PFSK-1 (cell line): ENCODE results near the gene RSPH1.

Source experiments
- FOXP2 ChIP-seq: optimal IDR thresholded peaks from 2 replicates; pipeline ENCODE3; 2011; ENCODE audit warnings: borderline replicate concordance, control low read depth, inconsistent platforms; ENCODE audit not compliant: insufficient read depth; ENCODE audit errors: extremely low read length, extremely low read depth
- POLR2AphosphoS5 ChIP-seq: IDR thresholded peaks from 2 replicates; pipeline ENCODE4 v1.6.1; 2012; ENCODE audit warnings: low read depth, mild to moderate bottlenecking, control low read depth, low read length, moderate library complexity
- REST ChIP-seq, 2 experiments: IDR thresholded peaks; 2 replicates each; pipeline versions ENCODE4 v1.6.1 to v1.8.0; 2011 to 2012; ENCODE audit warnings: low read depth in 2 of 2, low read length in 2 of 2, control low read depth in 1 of 2, inconsistent platforms in 1 of 2, mild to moderate bottlenecking in 1 of 2, moderate library complexity in 1 of 2; ENCODE audit not compliant: insufficient read depth in 1 of 2
- SIN3A ChIP-seq: IDR thresholded peaks from 2 replicates; pipeline ENCODE4 v1.6.1; 2012; ENCODE audit warnings: mild to moderate bottlenecking, low read length, moderate library complexity, borderline replicate concordance; ENCODE audit not compliant: insufficient read depth
- TAF1 ChIP-seq: IDR thresholded peaks from 2 replicates; pipeline ENCODE4 v1.6.1; 2012; ENCODE audit warnings: low read length, control low read depth, borderline replicate concordance; ENCODE audit not compliant: insufficient read depth

RSPH1 gene

GRCh38 chr21:42423197-42423675 is 72.8 kb downstream of the RSPH1 start:
- TF ChIP-seq REST (IDR thresholded peaks at IDR 0.05; ENCODE audit: insufficient read depth in 1 of 2, low read depth in 2 of 2, low read length in 2 of 2) (no peak), SIN3A (no peak), POLR2AphosphoS5 (no peak), TAF1 (no peak), FOXP2 (no peak)
